K562 (cell line): ENCODE data around the gene ZNF277. TPM values are rescaled to one million over a fixed set of nuclear protein-coding genes. Genes with fewer than 3 reads are reported as not detected.

Experiments
- ATAC-seq: fragments of 200-7000 bp; cut with Tn5 transposase; 3 replicates; pipeline ENCODE4 v1.9.1; 2020; ENCODE audit warnings: moderate library complexity
- BruUV-seq: library from RNA; stranded (reverse); fragments of 400-500 nt; replicated peaks from 2 replicates; lab custom pipeline; 2021; lab: Mats Ljungman, UMichigan
- CTCF ChIA-PET: fragments of 300-600 bp; formaldehyde crosslinking; extraction: SDS; loops from one replicate; lab custom pipeline; 2021; ENCODE audit warnings: low intra/inter-chr PET ratio; lab: Yijun Ruan, JAX
- POLR2A ChIA-PET: fragments of 300-600, 350-650 bp; sonication (Branson Sonifier 250); formaldehyde crosslinking; extraction: SDS; loops from one replicate; lab custom pipeline; 2021; ENCODE audit warnings: antibody characterized with exemption, inconsistent platforms; lab: Yijun Ruan, JAX
- DNase-seq, 4 experiments: peaks; one replicate each; pipeline versions ENCODE4 v3.0.0 to v3.0.0-alpha.2; 2011 to 2018; ENCODE audit warnings: low spot score in 3 of 4, mixed read lengths in 3 of 4; ENCODE audit errors: extremely low read depth in 1 of 4
- FAIRE-seq: peaks from 2 replicates; lab custom pipeline; 2011; peaks lifted over from hg19 to GRCh38; lab: Jason Lieb, UNC
- H2AFZ ChIP-seq: 2 replicates; pipeline ENCODE4 v1.6.0; 2011; ENCODE audit warnings: low read depth, low read length, control low read depth, inconsistent platforms
- H3K27ac ChIP-seq: fragments of 200-600 bp; 3 replicates; pipeline ENCODE4 v1.8.0; 2011; ENCODE audit warnings: low read depth, mild to moderate bottlenecking, control low read depth, inconsistent platforms, low read length, moderate library complexity, mixed read lengths; ENCODE audit errors: extremely low read depth
- H3K27me3 ChIP-seq, 2 experiments: fragments of 300-600 bp in 1 of 2; 2 replicates in 1 of 2; 3 replicates in 1 of 2; pipeline versions ENCODE4 v1.6.0 to v1.8.0; 2011; ENCODE audit warnings: inconsistent platforms in 2 of 2, low read length in 2 of 2, mild to moderate bottlenecking in 1 of 2, mixed read lengths in 1 of 2, moderate library complexity in 1 of 2; ENCODE audit not compliant: control insufficient read depth in 2 of 2, insufficient read depth in 2 of 2
- H3K36me3 ChIP-seq: fragments of 300-600 bp; 3 replicates; pipeline ENCODE4 v1.8.0; 2011; ENCODE audit warnings: mild to moderate bottlenecking, low read length, inconsistent platforms; ENCODE audit not compliant: control insufficient read depth, insufficient read depth
- H3K4me1 ChIP-seq, 2 experiments: fragments of 200-600 bp in 1 of 2; replicated peaks in 1 of 2; 2 replicates in 1 of 2; 3 replicates in 1 of 2; pipeline versions ENCODE4 v1.5.1 to v1.8.0; 2011; ENCODE audit warnings: inconsistent platforms in 2 of 2, low read length in 2 of 2, mild to moderate bottlenecking in 1 of 2, mixed read lengths in 1 of 2, moderate library complexity in 1 of 2; ENCODE audit not compliant: control insufficient read depth in 2 of 2, insufficient read depth in 2 of 2
- H3K4me2 ChIP-seq: 2 replicates; pipeline ENCODE4 v1.6.1; 2011; ENCODE audit warnings: low read length, control low read depth, inconsistent platforms, mixed read lengths; ENCODE audit not compliant: insufficient read depth
- H3K4me3 ChIP-seq: fragments of 200-600 bp; sonication (generic), shearing (Covaris generic); 2 replicates; pipeline ENCODE4 v1.5.1; 2016; ENCODE audit warnings: control low read depth, inconsistent platforms
- H3K79me2 ChIP-seq: fragments of 200-600 bp; 3 replicates; pipeline ENCODE4 v1.8.0; 2011; ENCODE audit warnings: low read length, inconsistent platforms; ENCODE audit not compliant: control insufficient read depth, insufficient read depth
- H3K9ac ChIP-seq, 2 experiments: 2 replicates each; pipeline versions ENCODE4 v1.6.0 to v1.6.1; 2011; ENCODE audit warnings: low read depth in 2 of 2, low read length in 2 of 2, control low read depth in 1 of 2, inconsistent platforms in 1 of 2, mild to moderate bottlenecking in 1 of 2, mixed read lengths in 1 of 2; ENCODE audit not compliant: insufficient read depth in 1 of 2
- H3K9me1 ChIP-seq: one replicate; pipeline ENCODE4 v1.6.0; 2011; ENCODE audit warnings: inconsistent platforms, mild to moderate bottlenecking, low read length, moderate library complexity; ENCODE audit not compliant: control insufficient read depth, insufficient read depth
- H3K9me3 ChIP-seq: replicated peaks from 2 replicates; pipeline ENCODE4 v1.5.1; 2011; ENCODE audit warnings: low read depth, low read length, inconsistent platforms; ENCODE audit not compliant: control insufficient read depth, insufficient read depth
- H4K20me1 ChIP-seq: replicated peaks from 2 replicates; pipeline ENCODE4 v1.6.1; 2011; ENCODE audit warnings: low read length, inconsistent platforms, mixed read lengths; ENCODE audit not compliant: control insufficient read depth, insufficient read depth
- FIP1L1 ChIP-seq: fragments of 200-400 bp; formaldehyde crosslinking; IDR thresholded peaks from 2 replicates; pipeline ENCODE4 v1.6.1; 2018; ENCODE audit warnings: mild to moderate bottlenecking, low read depth, low read length; ENCODE audit not compliant: poor library complexity, severe bottlenecking
- HLTF ChIP-seq: fragments of 450-650 bp; IDR thresholded peaks from 2 replicates; pipeline ENCODE4 v1.6.1; 2016
- JUND ChIP-seq, 2 experiments: IDR thresholded peaks; 2 replicates in 1 of 2; 3 replicates in 1 of 2; pipeline ENCODE4 v1.6.1; 2011; ENCODE audit warnings: borderline replicate concordance in 2 of 2, low read depth in 2 of 2, low read length in 2 of 2, improper control_type of control experiment in 1 of 2, missing biosample characterization in 1 of 2, missing genetic modification characterization in 1 of 2, missing genetic modification reagents in 1 of 2
- KDM1A ChIP-seq, 2 experiments: fragments of 450-650 bp; IDR thresholded peaks; 2 replicates each; pipeline ENCODE4 v1.6.1; 2016; ENCODE audit warnings: mild to moderate bottlenecking in 2 of 2
- MLLT1 ChIP-seq, 2 experiments: fragments of 450-650 bp; IDR thresholded peaks; 2 replicates each; pipeline ENCODE4 v1.6.1; 2016
- MYC ChIP-seq, 2 experiments: fragments of 250-450 bp in 1 of 2; sonication (Bioruptor Pico) in 1 of 2; IDR thresholded peaks; 2 replicates each; pipeline versions ENCODE4 v1.5.1 to v1.6.1; 2012 to 2021; ENCODE audit warnings: low read depth in 2 of 2, borderline replicate concordance in 1 of 2, improper control_type of control experiment in 1 of 2, low read length in 1 of 2, mild to moderate bottlenecking in 1 of 2, moderate library complexity in 1 of 2
- RBM22 ChIP-seq: fragments of 200-400 bp; formaldehyde crosslinking; IDR thresholded peaks from 2 replicates; pipeline ENCODE4 v1.6.1; 2018; ENCODE audit warnings: low read length, low read depth; ENCODE audit not compliant: poor library complexity, severe bottlenecking
- SREBF1 ChIP-seq: fragments of 150-350 bp; IDR thresholded peaks from 2 replicates; pipeline ENCODE4 v1.6.1; 2014; ENCODE audit warnings: antibody characterized with exemption, low read depth, low read length, borderline replicate concordance
- STAT5B ChIP-seq: fragments of 250-450 bp; sonication (Bioruptor Pico); IDR thresholded peaks from 2 replicates; pipeline ENCODE4 v1.8.0; 2021; ENCODE audit warnings: mild to moderate bottlenecking, inconsistent platforms
- TFE3 ChIP-seq: fragments of 450-650 bp; formaldehyde crosslinking; IDR thresholded peaks from 2 replicates; pipeline ENCODE4 v1.4.0; 2020; ENCODE audit warnings: mild to moderate bottlenecking, mixed read lengths
- ZNF121 ChIP-seq: sonication (generic); formaldehyde crosslinking; conservative IDR thresholded peaks from 2 replicates; pipeline ENCODE4 v1.8.0; 2022; ENCODE audit warnings: missing genetic modification reagents
- ZNF24 ChIP-seq: fragments of 450-650 bp; IDR thresholded peaks from 2 replicates; pipeline ENCODE4 v1.6.1; 2016
- ZNF444 ChIP-seq: fragments of 250-450 bp; sonication (Bioruptor Pico); IDR thresholded peaks from 2 replicates; pipeline ENCODE4 v1.4.0; 2020; ENCODE audit warnings: mild to moderate bottlenecking, moderate library complexity
- ZNF507 ChIP-seq: conservative IDR thresholded peaks from 2 replicates; pipeline ENCODE4 v1.6.1; 2017; ENCODE audit warnings: missing genetic modification characterization, missing compliant biosample characterization
- WGBS: fragments of 100-300 bp; shearing (Covaris generic); methylation state at CpG from one replicate; pipeline ENCODE4 v1.1.6; 2016; ENCODE audit warnings: low coverage, mixed read lengths; ENCODE audit not compliant: insufficient coverage; ENCODE audit errors: missing lambda C conversion rate; 5-methylcytosine and 5-hydroxymethylcytosine counted together
- in situ Hi-C: fragments of 300-500 bp; cut with MboI; formaldehyde crosslinking; loops from 4 replicates; pipeline ENCODE4 v1.15.0; 2018; ENCODE audit warnings: inconsistent platforms, mixed read lengths
- intact Hi-C: fragments of 100-400 bp; cut with micrococcal nuclease; formaldehyde crosslinking; loops from 2 replicates; pipeline ENCODE4 v1.14.2; 2022
- polyA plus RNA-seq, 8 experiments: library from polyadenylated mRNA; depleted of rRNA in 4 of 8; stranded (reverse) in 5 of 8; unstranded in 3 of 8; fragments of >200 nt; fragmentation: Nextera tagmentation in 2 of 8; fragmentation: Illumina TruSeq in 1 of 8; extraction: Ambion mirVana in 2 of 8; extraction: Trizol in 1 of 8; gene quantifications; 2 replicates each; pipeline versions ENCODE4 v1.2.1 to v1.2.3, GENCODE V29; 2011 to 2014; ENCODE audit warnings: inconsistent platforms in 1 of 8, missing spikeins in 1 of 8
- total RNA-seq, 7 experiments: library from RNA; depleted of rRNA in 6 of 7; stranded (reverse); fragments of >200 nt in 6 of 7; fragmentation: Illumina TruSeq in 2 of 7; extraction: Trizol in 2 of 7; gene quantifications; 2 replicates each; pipeline versions ENCODE4 v1.2.1 to v1.2.3, GENCODE V29; 2011 to 2021; ENCODE audit warnings: low replicate concordance in 1 of 7

ZNF277 gene
- total and polyA plus RNA-seq, 9 of the 15 experiments (the other 6 are each of a cell fraction or from before 2014, with no cell fraction given): 18.8 to 33.5 (median 27.7) TPM

- no peak overlapping the region for H3K9ac ChIP-seq
- ATAC-seq: no peak
- in situ Hi-C loops: no loop called here
- CTCF ChIA-PET: no interaction called here
- no peaks in the 10 kb centered on the region for H3K9me1 ChIP-seq
- H3K27me3 ChIP-seq: peaks cover 16 to 32% of the 10 kb centered on the region in 2 experiments
- no peak for DNase-seq
- no peak overlapping the region for H3K27ac ChIP-seq
- POLR2A ChIA-PET: interaction anchor here (1.2 kb wide), 1 partner anchor 15 kb away, joined by 3 read pairs; no protein-coding TSS in a partner anchor
- no peaks in the 10 kb centered on the region for H4K20me1 ChIP-seq
- no peak for TF ChIP-seq ZNF24
- no peak for TF ChIP-seq JUND (IDR thresholded peaks at IDR 0.05; ENCODE audit: borderline replicate concordance, low read depth, low read length)
- TF ChIP-seq JUND (tag; IDR thresholded peaks at IDR 0.05; ENCODE audit: borderline replicate concordance, low read depth, low read length): no peak
- no peak for TF ChIP-seq ZNF507 (tag)
- no peak for TF ChIP-seq ZNF121 (CRISPR knock-in tag)
- TF ChIP-seq FIP1L1: no peak
- TF ChIP-seq, all 486 proteins: peak for 0
- H2AFZ ChIP-seq: no peak overlapping the region
- H3K4me1 ChIP-seq: no peaks in the 10 kb centered on the region
- no peak overlapping the region for H3K4me2 ChIP-seq
- no TSS peak for BruUV-seq
- H3K9me3 ChIP-seq: no peaks in the 10 kb centered on the region
- 0% methylated on average over 3 of the region's 3 CpGs for WGBS
- H3K79me2 ChIP-seq: no peaks in the 10 kb centered on the region
- no peak overlapping the region for H3K4me3 ChIP-seq
- intact Hi-C loops: no loop called here
- FAIRE-seq: no peak
- H3K36me3 ChIP-seq: no peaks in the 10 kb centered on the region
Measured at GRCh38 chr7:112385516-112385915, 179.0 kb downstream of the ZNF277 start.

DNA sequence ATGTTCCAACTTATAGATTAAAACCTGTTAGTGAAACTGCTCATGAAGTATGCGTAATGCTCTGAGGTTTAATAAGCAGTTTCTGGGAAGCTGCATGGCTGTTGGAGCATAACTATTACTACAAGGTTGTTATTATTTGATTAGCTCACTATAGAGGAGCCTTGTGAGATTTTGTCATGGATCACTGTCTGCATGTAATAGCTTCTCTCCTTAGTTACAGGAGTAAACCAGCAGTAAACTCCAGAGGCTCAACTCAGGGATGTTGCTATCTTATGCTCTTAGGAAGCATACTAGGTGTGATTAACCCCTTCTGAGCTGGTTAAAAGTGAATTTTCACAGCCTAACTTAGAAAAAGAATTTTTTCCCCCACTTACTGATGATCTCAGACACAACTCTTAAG, 180.1 kb downstream of the ZNF277 start:
- FAIRE-seq (no peak), DNase-seq (no peak), ATAC-seq (no peak)
- BruUV-seq: no TSS peak
- 0% methylated on average over 1 of the region's 1 CpG for WGBS
- no peaks in the 10 kb centered on the region for H3K36me3 ChIP-seq
- no peak overlapping the region for H3K27ac ChIP-seq
- H3K27me3 ChIP-seq: peaks cover 22 to 32% of the 10 kb centered on the region in 2 experiments
- H3K4me2 ChIP-seq: no peak overlapping the region
- no peaks in the 10 kb centered on the region for H3K79me2 ChIP-seq
- H3K9ac ChIP-seq: no peak overlapping the region
- H4K20me1 ChIP-seq: no peaks in the 10 kb centered on the region
- no peaks in the 10 kb centered on the region for H3K9me1 ChIP-seq
- H3K4me1 ChIP-seq: no peaks in the 10 kb centered on the region
- H2AFZ ChIP-seq: no peak overlapping the region
- no peak overlapping the region for H3K4me3 ChIP-seq
- intact Hi-C loops: no loop called here
- H3K9me3 ChIP-seq: no peaks in the 10 kb centered on the region
- POLR2A ChIA-PET: no interaction called here
- in situ Hi-C loops: no loop called here
- CTCF ChIA-PET: no interaction called here
- TF ChIP-seq SREBF1 (no peak), KDM1A (IDR thresholded peaks at IDR 0.05) (no peak), HLTF (no peak), RBM22 (no peak), MYC (IDR thresholded peaks at IDR 0.05; ENCODE audit: low read depth, low read length) (no peak), MYC (CRISPR knock-in tag; IDR thresholded peaks at IDR 0.05; ENCODE audit: borderline replicate concordance, low read depth) (no peak), STAT5B (no peak), ZNF444 (CRISPR knock-in tag) (no peak), MLLT1 (IDR thresholded peaks at IDR 0.05) (no peak), TFE3 (CRISPR knock-in tag) (no peak)
